K562 (cell line): ENCODE results near the gene TLE7. TPM values are rescaled to one million over a fixed set of nuclear protein-coding genes. Genes with fewer than 3 reads are reported as not detected.

Source experiments
- ATF2 ChIP-seq: sonication (generic); formaldehyde crosslinking; IDR thresholded peaks from 2 replicates; pipeline ENCODE4 v1.8.1; 2022; ENCODE audit warnings: missing genetic modification reagents
- E2F6 ChIP-seq, 2 experiments: IDR thresholded peaks; 2 replicates each; pipeline ENCODE4 v1.6.1; 2011; ENCODE audit warnings: borderline replicate concordance in 1 of 2, control low read depth in 1 of 2, low read depth in 1 of 2, low read length in 1 of 2, mild to moderate bottlenecking in 1 of 2, mixed read lengths in 1 of 2, moderate library complexity in 1 of 2; ENCODE audit not compliant: insufficient read depth in 1 of 2, insufficient read length in 1 of 2, poor library complexity in 1 of 2, severe bottlenecking in 1 of 2; ENCODE audit errors: extremely low read depth in 1 of 2
- ETV6 ChIP-seq, 3 experiments: fragments of 150-350 bp in 1 of 3; sonication (generic) in 1 of 3; formaldehyde crosslinking in 1 of 3; IDR thresholded peaks; 2 replicates each; pipeline versions ENCODE4 v1.6.1 to v1.8.0; 2014 to 2022; ENCODE audit warnings: borderline replicate concordance in 2 of 3, low read depth in 2 of 3, antibody characterized with exemption in 1 of 3, low read length in 1 of 3, mild to moderate bottlenecking in 1 of 3, missing genetic modification reagents in 1 of 3
- L3MBTL2 ChIP-seq: fragments of 450-650 bp; IDR thresholded peaks from 2 replicates; pipeline ENCODE4 v1.6.1; 2016; ENCODE audit warnings: mild to moderate bottlenecking, moderate library complexity
- MED1 ChIP-seq: sonication (generic); formaldehyde crosslinking; IDR thresholded peaks from 2 replicates; pipeline ENCODE4 v1.8.1; 2023; ENCODE audit warnings: missing genetic modification reagents, borderline replicate concordance
- NFRKB ChIP-seq: fragments of 450-650 bp; IDR thresholded peaks from 2 replicates; pipeline ENCODE4 v1.6.1; 2016; ENCODE audit warnings: low read depth
- NRF1 ChIP-seq, 2 experiments: fragments of 450-650 bp; IDR thresholded peaks in 1 of 2; conservative IDR thresholded peaks in 1 of 2; 2 replicates each; pipeline ENCODE4 v1.6.1; 2014; ENCODE audit warnings: mild to moderate bottlenecking in 2 of 2
- PHF21A ChIP-seq: fragments of 450-650 bp; IDR thresholded peaks from 2 replicates; pipeline ENCODE4 v1.6.1; 2017; ENCODE audit warnings: low read depth, borderline replicate concordance
- PHF8 ChIP-seq: fragments of 200-600 bp; sonication (generic); IDR thresholded peaks from 2 replicates; pipeline ENCODE4 v1.6.1; 2012; ENCODE audit warnings: mixed run types, mild to moderate bottlenecking, inconsistent platforms, low read length, moderate library complexity, borderline replicate concordance
- POLR2B ChIP-seq: fragments of 450-650 bp; IDR thresholded peaks from 2 replicates; pipeline ENCODE4 v1.6.1; 2018; ENCODE audit warnings: low read depth; ENCODE audit not compliant: partially characterized antibody
- PTBP1 ChIP-seq: fragments of 200-400 bp; formaldehyde crosslinking; IDR thresholded peaks from 2 replicates; pipeline ENCODE4 v1.6.1; 2017; ENCODE audit warnings: low read depth, low read length
- SLC30A9 ChIP-seq: fragments of 250-450 bp; sonication (Bioruptor Pico); IDR thresholded peaks from 2 replicates; pipeline ENCODE4 v1.8.0; 2022; ENCODE audit warnings: mild to moderate bottlenecking, moderate library complexity
- TRIM24 ChIP-seq, 2 experiments: fragments of 450-650 bp; IDR thresholded peaks; 2 replicates each; pipeline ENCODE4 v1.6.1; 2016
- XRCC4 ChIP-seq: IDR thresholded peaks from one replicate; pipeline ENCODE4 v1.6.1; 2011; ENCODE audit not compliant: insufficient read depth, insufficient read length; ENCODE audit errors: extremely low read depth
- ZNF224 ChIP-seq: sonication (generic); formaldehyde crosslinking; IDR thresholded peaks from 2 replicates; pipeline ENCODE4 v1.8.0; 2022; ENCODE audit warnings: mild to moderate bottlenecking, missing genetic modification reagents
- ZNF239 ChIP-seq: fragments of 250-450 bp; sonication (Bioruptor Pico); IDR thresholded peaks from 2 replicates; pipeline ENCODE4 v1.4.0; 2020; ENCODE audit warnings: mild to moderate bottlenecking
- ZNF277 ChIP-seq: fragments of 250-450 bp; sonication (Bioruptor Pico); IDR thresholded peaks from 2 replicates; pipeline ENCODE4 v1.8.0; 2022; ENCODE audit warnings: inconsistent platforms, mild to moderate bottlenecking, moderate library complexity, borderline replicate concordance
- ZNF324 ChIP-seq: fragments of 250-450 bp; sonication (Bioruptor Pico); IDR thresholded peaks from 2 replicates; pipeline ENCODE4 v1.4.0; 2020; ENCODE audit warnings: mild to moderate bottlenecking
- ZNF609 ChIP-seq: sonication (generic); formaldehyde crosslinking; IDR thresholded peaks from 2 replicates; pipeline ENCODE4 v1.8.1; 2023; ENCODE audit warnings: missing genetic modification reagents, mild to moderate bottlenecking, borderline replicate concordance
- polyA plus RNA-seq, 8 experiments: library from polyadenylated mRNA; depleted of rRNA in 4 of 8; stranded (reverse) in 5 of 8; unstranded in 3 of 8; fragments of >200 nt; fragmentation: Nextera tagmentation in 2 of 8; fragmentation: Illumina TruSeq in 1 of 8; extraction: Ambion mirVana in 2 of 8; extraction: Trizol in 1 of 8; gene quantifications; 2 replicates each; pipeline versions ENCODE4 v1.2.1 to v1.2.3, GENCODE V29; 2011 to 2014; ENCODE audit warnings: inconsistent platforms in 1 of 8, missing spikeins in 1 of 8
- total RNA-seq, 7 experiments: library from RNA; depleted of rRNA in 6 of 7; stranded (reverse); fragments of >200 nt in 6 of 7; fragmentation: Illumina TruSeq in 2 of 7; extraction: Trizol in 2 of 7; gene quantifications; 2 replicates each; pipeline versions ENCODE4 v1.2.1 to v1.2.3, GENCODE V29; 2011 to 2021; ENCODE audit warnings: low replicate concordance in 1 of 7

Gene TLE7
- total and polyA plus RNA-seq, 9 of the 15 experiments (the other 6 are each of a cell fraction or from before 2014, with no cell fraction given) = not detected

GRCh38 chr16:71430744-71431143, 11.1 kb downstream of the TLE7 start (continued):
- TF ChIP-seq NFRKB (no peak), PHF8 (no peak), PTBP1 (no peak), ZNF277 (no peak), NRF1 (conservative IDR thresholded peaks at IDR 0.05 in 1 of 2, IDR thresholded peaks at IDR 0.05 in 1 of 2) (peak in 1 of 2 experiments; percentile 31; a peak in 1 of 4 replicates), SLC30A9 (CRISPR knock-in tag) (no peak), PHF21A (no peak), ZNF609 (CRISPR knock-in tag) (no peak), MED1 (CRISPR knock-in tag) (no peak), E2F6 (IDR thresholded peaks at IDR 0.05; ENCODE audit: borderline replicate concordance in 1 of 2, extremely low read depth in 1 of 2, insufficient read depth in 1 of 2, insufficient read length in 1 of 2, low read depth in 1 of 2, low read length in 1 of 2, poor library complexity in 1 of 2, severe bottlenecking in 1 of 2) (no peak), ETV6 (IDR thresholded peaks at IDR 0.05; ENCODE audit: borderline replicate concordance in 1 of 2, low read depth in 2 of 2, low read length in 1 of 2) (no peak), ETV6 (CRISPR knock-in tag; IDR thresholded peaks at IDR 0.05; ENCODE audit: borderline replicate concordance) (no peak), ZNF239 (CRISPR knock-in tag) (peak; percentile 10; the same call in 1 of the 2 replicates), POLR2B (no peak), ZNF324 (CRISPR knock-in tag) (no peak), ZNF224 (no peak), ATF2 (no peak), TRIM24 (IDR thresholded peaks at IDR 0.05) (peak; percentile 89), L3MBTL2 (peak; percentile 80), XRCC4 (no peak)
